ENCODE data around the gene BPIFB6.

BPIFB6 gene

GRCh38 chr20:33081411-33082154 lies 50.1 kb downstream of the BPIFB6 start:
- DNase-seq (ENCODE audit: insufficient read length, low spot score), result no peak
- FAIRE-seq, result no peak
- no peak for TF ChIP-seq POLR2A (IDR thresholded peaks at IDR 0.05; ENCODE audit: low read depth, low read length)

GRCh38 chr20:33082546-33082945 lies 51.1 kb downstream of the BPIFB6 start:
- no peak for TF ChIP-seq POLR2A (IDR thresholded peaks at IDR 0.05; ENCODE audit: low read depth, low read length)
- DNase-seq (ENCODE audit: insufficient read length, low spot score) (no peak), FAIRE-seq (no peak)

- no peak for DNase-seq (ENCODE audit: insufficient read length, low spot score)
- no peak for TF ChIP-seq POLR2A (IDR thresholded peaks at IDR 0.05; ENCODE audit: low read depth, low read length)
- no peak for FAIRE-seq
These were observed 52.3 kb downstream of the BPIFB6 start for GRCh38 chr20:33083544-33084340.

- no peak for FAIRE-seq
- DNase-seq (ENCODE audit: insufficient read length, low spot score), result no peak
- no peak for TF ChIP-seq POLR2A (IDR thresholded peaks at IDR 0.05; ENCODE audit: low read depth, low read length)
These were observed 53.3 kb downstream of the BPIFB6 start for GRCh38 chr20:33084722-33085121.

DNA sequence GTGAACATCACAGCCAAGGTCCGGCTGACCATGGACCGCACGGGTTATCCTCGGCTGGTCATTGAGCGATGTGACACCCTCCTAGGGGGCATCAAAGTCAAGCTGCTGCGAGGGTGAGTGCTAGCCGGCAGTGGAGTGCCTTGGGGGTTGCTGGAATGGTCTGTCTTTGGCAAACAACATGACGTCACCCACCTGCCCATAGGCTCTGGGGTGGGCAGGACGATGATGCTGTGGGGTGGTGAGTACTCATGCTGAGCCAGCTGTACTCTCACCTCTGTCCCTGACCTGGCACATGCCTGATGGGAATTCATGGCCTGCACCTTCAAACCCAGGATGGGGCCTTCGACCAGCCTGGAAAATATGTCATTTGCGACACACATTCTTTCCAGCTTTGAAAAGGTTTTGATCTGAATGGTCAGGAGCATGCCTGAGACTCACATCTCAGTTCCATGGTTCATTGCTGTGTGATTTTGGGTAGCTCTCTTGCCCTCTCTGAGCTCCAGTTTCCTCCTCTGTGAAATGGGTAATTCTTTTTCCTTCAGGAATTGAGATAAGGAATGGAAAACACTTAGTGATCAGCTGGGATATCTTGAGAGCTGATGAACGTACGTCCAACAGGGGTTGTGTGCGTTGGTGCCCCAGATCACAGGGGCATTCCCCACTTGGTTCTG lies 54.7 kb downstream of the BPIFB6 start:
- no peak for FAIRE-seq
- TF ChIP-seq POLR2A (IDR thresholded peaks at IDR 0.05; ENCODE audit: low read depth, low read length), result no peak
- DNase-seq (ENCODE audit: insufficient read length, low spot score), result no peak

- FAIRE-seq (no peak), DNase-seq (ENCODE audit: insufficient read length, low spot score) (no peak)
- no peak for TF ChIP-seq POLR2A (IDR thresholded peaks at IDR 0.05; ENCODE audit: low read depth, low read length)
These were observed 59.7 kb downstream of the BPIFB6 start for GRCh38 chr20:33091147-33091546.

DNA sequence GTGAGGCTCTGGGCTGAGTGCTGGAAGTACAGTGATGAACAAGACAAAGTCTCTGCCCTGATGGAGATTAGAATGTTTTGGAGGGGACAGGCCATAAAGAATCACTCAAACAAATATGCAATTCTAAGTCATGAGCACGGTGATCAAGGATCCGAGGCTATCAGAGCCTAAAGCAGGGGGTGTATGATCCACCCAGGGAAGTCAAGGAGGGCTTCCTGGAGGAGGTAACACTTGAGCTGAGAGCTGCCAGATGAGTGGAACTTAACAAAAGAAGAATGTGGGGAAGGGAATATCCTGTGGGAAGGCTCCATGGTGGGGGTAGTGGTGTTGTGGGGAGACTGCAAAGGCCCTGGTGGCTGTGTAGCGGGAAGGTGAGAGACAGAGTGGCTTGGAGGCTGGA lies 60.2 kb downstream of the BPIFB6 start:
- no peak for TF ChIP-seq POLR2A (IDR thresholded peaks at IDR 0.05; ENCODE audit: low read depth, low read length)
- no peak for FAIRE-seq

DNA sequence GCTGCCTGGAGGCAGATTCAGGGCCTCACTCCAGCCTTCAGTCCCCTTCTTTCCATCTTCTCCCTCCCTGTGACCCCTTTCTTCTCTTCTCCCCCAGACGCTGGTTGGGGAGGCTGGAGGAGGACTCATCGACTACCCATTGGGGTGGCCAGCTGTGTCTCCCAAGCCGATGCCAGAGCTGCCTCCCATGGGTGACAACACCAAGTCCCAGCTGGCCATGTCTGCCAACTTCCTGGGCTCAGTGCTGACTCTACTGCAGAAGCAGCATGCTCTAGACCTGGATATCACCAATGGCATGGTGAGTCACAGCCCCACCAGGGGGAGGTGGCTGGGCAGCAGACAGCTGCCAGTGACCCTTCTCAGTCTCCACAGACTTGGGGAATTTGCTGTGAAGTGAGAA lies 60.9 kb downstream of the BPIFB6 start:
- TF ChIP-seq POLR2A (IDR thresholded peaks at IDR 0.05; ENCODE audit: low read depth, low read length), result no peak
- no peak for DNase-seq (ENCODE audit: insufficient read length, low spot score)
- no peak for FAIRE-seq

More for the DNA sequence above, 60.2 kb downstream of the BPIFB6 start:
- no peak for DNase-seq (ENCODE audit: insufficient read length, low spot score)

- no peak for DNase-seq (ENCODE audit: insufficient read length, low spot score)
- no peak for FAIRE-seq
- no peak for TF ChIP-seq POLR2A (IDR thresholded peaks at IDR 0.05; ENCODE audit: low read depth, low read length)
These were observed 61.6 kb downstream of the BPIFB6 start for GRCh38 chr20:33093074-33093473.

GRCh38 chr20:33093582-33093981 lies 62.1 kb downstream of the BPIFB6 start:
- no peak for TF ChIP-seq POLR2A (IDR thresholded peaks at IDR 0.05; ENCODE audit: low read depth, low read length)
- DNase-seq (ENCODE audit: insufficient read length, low spot score) (no peak), FAIRE-seq (no peak)

All from H54 (cell line).